NCI-H345 (cell line): ENCODE measurements around the gene LRRC10.

ENCODE experiments used
- DNase-seq: peaks from one replicate; lab custom pipeline; 2025; lab: John Stamatoyannopoulos, UW

LRRC10 gene

DNA sequence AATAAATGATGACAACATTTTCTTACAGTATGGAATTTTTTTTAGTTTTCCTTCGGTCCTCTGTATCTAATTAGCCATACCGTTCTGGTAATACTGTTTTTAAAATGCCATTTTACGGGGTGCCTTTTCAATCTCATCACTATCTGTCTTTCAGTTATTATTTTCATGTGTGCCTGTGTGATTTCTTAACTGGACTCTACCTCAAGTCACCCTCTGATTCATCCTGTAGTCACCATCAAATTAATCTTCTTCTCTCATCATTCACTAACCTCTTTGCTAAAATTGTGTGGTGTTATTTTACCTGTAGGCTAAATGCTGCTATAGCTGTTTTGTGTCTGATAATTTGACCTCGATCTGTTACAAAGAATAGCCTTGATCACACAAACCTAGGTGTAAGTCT, 41.5 kb downstream of the LRRC10 start:
- no peak for DNase-seq

DNA sequence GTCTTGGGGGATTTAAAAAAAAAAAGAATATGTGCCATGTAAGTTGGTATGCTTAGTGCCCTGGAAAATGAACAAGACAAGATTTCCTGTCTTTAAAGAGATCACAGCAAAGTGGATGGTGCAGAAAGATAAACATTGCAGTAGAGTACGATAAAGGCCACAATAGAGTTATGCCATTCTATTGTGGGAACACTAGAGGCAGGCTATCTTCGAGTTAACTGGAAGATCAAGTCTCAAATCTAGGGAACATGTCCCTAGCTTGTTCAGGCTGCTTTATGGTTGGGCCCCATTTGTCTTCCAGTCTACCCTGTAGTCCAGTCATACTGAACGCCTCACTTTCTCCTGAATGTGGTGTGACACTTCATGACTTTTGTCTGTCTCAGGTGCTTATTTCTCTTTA, 44.1 kb downstream of the LRRC10 start:
- DNase-seq: no peak

- no peak for DNase-seq
Measured at GRCh38 chr12:69563166-69563762, 47.4 kb downstream of the LRRC10 start.
